GM18511 (cell line): ENCODE data around the gene MOGAT3.

ENCODE experiments used
- ATAC-seq: cut with Tn5 transposase; IDR thresholded peaks from one replicate; pipeline ENCODE4 v1.9.1; 2021; ENCODE audit warnings: mild to moderate bottlenecking, moderate library complexity; ENCODE audit not compliant: unreplicated experiment

Gene MOGAT3

DNA sequence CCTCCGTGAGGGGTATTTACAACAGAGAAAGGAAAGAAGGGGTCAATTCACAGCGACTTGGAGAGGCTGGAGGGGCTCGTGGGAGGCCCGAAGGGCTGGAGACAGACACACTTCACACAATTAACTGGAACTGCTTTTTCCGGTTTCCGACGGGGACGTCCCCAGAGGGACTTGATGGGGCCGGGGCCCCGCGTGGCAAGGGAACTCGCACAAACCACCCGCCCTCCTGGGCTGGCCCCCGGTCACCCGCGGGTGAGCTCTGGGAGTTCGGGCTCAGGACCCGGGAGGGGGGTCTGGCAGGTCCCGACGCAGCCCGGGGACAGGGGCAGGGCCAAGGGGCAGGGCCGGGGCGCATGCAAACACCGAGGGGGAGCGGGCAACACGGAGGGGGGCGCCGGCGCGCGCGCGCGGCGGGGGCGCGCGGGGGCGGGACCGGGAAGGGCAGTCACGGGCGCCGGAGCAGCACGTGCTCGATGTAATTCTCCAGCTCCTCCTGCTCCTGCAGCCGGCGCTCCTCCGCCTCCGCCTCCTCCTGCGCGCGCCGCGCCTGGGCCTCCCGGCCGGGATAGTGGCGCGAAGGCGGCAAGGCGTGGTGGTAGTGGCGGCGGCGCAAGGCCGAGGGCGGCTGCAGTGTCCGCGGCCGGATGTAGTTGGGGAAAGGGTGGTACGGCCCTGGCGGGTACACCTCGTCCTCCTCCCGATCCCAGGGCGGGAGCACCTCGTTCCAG is 38.1 kb downstream of the MOGAT3 start:
- ATAC-seq = no peak

DNA sequence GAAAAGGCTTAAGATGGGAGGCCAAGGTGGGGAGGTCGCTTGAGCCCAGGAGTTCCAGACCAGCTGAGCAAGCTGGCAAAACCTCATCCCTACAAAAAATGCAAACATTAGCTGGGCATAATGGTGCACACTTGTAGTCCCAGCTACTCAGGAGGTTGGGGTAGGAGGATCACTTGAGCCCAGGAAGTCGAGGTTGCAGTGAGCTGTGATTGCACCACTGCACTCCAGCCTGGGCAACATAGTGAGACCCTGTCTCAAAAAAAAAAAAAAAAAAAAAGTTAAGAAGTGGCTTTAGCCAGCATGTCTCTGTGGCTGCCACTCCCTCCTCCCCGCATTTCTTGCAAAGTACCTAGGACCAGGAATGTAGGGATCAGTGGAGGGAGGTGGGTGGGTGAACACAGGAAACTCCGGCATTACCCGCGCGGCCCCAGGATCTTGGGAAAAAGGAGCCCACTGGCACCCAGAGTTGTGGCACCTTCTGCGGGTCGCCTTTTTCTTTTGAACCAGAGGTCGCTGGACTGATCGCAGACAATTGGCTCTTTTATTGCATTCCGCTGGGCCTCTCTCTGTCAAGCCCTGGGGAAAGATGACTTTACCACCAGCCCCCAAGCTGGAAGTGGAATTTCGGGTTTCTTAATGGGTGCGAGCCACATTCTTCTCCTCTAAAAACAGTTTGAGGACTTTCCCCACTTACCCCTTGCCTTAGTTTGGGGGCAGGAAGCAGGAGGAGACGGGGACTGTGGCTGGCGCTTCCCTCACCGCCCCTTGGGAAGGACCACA is 39.0 kb downstream of the MOGAT3 start:
- ATAC-seq = no peak

DNA sequence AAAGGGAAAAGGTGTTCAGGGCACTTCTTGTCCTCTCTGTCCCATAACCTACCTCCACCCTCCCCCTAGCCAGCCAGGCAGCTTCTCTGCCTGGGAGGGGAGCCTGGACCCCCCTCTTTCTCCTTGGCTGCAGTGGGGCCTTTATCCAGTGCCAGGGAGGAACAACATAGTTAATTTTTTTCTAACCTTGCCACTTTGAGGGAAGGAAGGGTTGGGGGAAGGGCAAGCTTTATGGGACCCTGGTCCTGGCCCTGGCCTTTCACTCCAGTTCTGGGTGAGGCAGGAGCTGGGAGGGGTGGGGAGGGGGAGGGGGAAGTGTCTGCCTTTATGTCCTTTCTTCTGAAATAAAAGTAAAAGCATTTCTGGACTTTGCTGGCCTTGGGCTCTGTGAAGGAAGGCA is 39.9 kb downstream of the MOGAT3 start:
- no peak for ATAC-seq

DNA sequence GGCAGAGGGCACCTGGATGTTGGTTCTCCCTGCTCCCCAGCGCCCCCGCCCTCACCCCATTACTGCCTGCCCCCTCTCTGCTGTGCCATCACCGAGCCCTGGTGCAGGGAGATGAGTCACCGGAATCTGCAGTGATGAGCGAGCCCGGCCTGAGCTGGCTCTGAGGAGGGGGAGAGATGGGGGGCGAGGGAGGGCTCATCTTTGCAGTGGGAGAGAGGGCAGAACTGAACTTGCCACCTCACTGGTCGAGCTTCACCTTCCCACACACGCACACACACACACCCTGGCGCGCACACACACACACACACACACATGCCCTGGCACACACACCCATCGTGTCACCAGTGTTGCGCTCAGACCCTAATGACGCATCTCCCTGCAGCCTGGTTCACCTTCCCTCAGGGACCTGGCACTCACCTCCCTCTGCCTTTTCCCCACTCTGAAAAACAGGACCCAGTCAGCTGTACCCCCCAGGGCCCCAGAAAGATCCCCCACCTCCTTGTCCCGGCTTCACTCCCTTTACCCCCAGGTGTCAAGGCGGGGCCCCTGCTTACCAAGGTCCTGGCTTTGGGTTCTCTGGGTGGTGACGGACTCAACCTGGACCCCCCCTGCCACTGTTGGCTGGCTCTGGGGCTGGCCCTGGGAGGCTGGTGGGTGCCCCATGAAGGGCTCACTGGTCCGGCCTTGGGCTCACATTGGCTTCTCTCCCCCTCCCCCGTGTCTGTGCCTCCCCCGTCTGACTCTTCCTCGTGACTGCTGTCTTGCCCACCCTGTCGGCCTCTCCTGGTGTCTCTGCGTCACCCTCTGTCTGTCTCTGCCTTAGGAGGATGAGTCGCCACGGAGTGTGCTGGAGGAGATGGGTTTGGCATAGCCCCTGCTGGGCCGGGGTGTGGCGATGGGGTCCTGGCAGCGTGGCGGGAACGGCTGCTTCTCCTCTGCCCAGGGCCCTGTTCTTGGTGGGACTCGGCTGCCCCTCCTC is 40.9 kb downstream of the MOGAT3 start:
- no peak for ATAC-seq

DNA sequence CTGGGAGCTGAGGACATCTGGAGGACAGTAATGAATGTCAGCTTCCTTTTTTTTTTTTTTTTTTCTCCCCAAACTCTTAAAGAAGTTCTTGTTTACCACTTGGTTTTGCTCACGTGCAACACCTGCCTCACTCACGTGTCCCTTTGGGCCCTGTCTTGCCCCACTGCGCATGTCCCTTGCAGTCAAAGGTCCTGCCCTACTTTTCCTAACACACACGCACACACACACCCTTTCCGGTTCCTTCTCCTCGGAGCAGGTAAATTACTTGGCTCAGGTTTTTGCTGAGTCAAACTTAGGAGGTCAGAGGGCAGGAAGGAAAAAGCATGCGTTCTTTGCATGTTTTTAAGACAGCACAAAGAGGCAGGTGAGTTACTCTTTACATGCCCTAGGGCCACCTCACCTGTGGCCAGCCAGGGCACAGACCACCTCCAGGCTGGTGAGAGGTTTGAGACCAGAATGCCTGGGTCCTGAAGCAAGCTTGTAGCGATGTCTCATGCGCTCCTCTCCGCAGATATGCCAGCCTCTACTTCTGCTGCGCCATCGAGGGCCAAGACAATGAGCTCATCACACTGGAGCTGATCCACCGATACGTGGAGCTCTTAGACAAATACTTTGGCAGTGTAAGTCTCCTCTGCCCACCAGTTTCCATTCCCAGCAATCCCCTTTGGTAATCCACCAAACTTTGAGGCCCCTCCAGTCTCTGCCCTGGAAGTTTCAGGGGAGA is 43.8 kb downstream of the MOGAT3 start:
- ATAC-seq = no peak

DNA sequence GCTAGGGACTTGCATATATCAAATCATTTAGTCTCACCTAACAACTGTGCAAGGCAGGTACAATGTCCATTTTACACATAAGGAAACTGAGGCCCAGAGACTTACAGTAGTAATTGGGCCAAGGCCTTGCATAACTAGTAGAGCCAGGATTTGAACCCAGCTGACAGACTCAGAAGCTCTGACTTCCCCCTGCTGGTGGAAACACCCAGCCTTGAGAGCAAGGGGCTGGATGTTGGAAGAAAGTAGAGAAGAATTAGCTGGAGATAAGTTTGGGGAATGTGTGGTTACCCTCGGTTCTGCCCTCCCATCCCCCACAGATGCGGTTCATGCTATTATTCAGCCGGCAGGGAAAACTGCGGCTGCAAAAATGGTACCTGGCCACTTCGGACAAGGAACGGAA is 44.6 kb downstream of the MOGAT3 start:
- ATAC-seq = no peak

DNA sequence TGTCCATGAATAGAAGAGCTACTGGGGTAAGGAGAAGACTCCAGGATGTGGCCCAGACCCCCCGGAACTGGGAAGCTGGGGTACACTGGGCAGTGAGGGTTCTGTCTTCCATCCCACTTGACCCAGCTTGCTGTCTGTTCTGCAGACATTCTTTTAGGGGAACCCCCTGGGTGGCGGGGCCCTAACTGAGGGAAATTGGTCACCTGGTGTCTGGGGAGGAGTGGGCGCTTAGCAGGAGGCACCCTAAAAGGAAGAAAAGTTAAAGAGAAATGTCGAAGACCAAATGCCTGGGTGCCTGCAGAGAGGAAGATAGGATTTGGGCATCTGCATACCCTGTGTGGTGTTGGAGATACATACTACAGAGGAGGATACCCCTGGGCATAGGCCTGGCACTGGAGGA is 45.5 kb downstream of the MOGAT3 start:
- no peak for ATAC-seq

DNA sequence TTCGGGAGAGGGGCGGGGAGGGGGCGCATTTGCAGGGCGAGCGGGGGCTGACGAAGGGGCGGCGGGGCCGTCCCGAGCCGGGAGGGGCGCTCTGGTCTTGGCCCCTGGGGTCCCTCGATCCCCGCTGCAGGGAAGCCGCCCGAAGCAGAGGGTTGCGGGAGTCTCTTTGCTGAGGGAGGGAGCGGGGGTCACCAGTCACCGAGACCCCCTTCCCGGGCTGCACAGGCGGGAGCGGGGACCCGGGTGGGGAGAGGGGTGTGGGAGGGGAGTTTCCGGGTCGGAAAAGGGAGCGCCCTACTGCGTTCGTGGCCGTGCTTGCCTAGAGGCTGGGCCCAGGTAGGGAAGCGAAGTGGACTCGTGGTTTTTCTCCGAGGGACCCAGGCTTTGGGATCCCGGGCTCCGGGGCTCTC is 46.1 kb downstream of the MOGAT3 start:
- peak; percentile 23 for ATAC-seq

DNA sequence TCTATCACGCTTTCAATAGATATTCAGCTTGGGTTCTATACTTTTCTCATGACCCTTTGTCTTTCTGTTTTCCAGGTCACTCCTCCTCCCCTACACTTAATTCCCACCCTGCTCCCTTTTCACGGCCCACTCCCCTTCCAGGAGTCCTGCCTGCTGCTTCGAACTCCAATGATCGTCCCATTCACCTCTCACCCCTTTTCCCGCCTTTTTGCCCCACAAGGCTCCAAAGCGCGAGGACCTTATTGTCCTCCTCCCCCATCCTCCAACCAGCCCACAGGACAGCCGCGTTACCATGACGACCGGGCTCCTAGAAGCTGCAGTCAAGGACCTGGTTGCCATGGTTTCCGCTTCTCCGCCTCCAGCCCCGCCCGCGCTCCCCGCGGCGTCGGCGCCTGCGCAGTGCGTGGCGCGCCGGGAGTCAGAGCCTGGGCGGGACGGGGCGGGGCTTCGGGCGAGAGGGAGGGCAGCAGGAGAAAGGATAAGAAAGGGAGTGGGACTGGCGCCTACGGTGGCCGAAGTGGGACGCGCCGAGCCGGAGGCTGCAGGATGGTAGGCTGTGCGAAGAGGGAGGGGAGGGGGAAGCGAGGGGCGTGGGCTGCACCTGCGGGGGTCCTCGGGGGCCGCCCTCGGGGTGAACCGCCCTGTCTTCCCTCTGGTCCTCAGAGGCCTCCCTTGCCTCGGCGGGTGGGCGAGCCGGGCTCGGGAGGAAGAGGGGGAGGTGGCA is 46.7 kb downstream of the MOGAT3 start, which contains the start of gene AP1S1:
TSS of gene AP1S1 (plus strand) at position 508 of the 724 bp plus-strand sequence. CDS start at position 547, 39 bp downstream.
- ATAC-seq = peak; percentile 86

DNA sequence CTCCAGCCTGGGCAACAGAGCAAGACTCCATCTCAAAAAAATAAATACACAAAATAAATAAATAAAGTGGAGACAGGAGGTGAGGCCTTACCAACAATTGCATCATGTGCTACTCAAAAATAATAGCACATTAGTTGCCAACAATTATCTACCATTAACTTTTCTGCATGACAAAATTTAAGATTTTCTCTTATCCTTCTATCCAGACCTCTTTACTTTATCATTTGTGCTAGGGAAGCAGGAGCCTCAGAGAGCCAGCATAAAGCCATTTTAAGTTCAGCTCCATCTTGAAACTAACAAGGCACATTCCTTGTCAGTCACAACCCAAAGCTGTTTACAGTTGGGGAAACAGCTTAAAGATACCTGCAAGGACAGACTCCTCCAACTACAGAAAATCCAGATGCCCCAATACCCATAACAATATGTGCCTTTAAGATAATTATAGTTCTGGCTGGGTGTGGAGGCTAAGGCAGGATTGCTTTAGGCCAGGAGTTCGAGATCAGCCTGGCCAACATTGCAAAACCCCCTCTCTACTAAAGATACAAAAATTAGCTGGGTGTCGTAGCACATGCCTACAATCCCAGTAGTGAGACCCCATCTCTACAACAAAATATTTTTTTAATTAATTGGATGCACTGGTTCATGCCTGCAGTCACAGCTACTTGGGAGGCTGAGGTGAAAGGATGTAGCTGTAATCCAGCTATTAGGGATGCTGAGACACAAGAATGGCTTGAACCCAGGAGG is 48.8 kb downstream of the MOGAT3 start:
- ATAC-seq = no peak
